Activated naive CD4-positive, alpha-beta T cell (primary cell): ENCODE measurements around the gene CEP135.
A peak's percentile ranks its signal among the peaks of the same experiment; 100 is the strongest.
"Not testable (repeated sequence)": the region's sequence is repeated elsewhere in the genome, so short reads cannot be mapped to it uniquely, and the experiment has no call there.

Experiments used
- DNase-seq, 4 experiments: peaks; one replicate each; lab custom pipeline; 2025; lab: John Stamatoyannopoulos, UW

The CEP135 gene

GRCh38 chr4:55947254-55947882 is 1.4 kb upstream of the CEP135 start:
- DNase-seq: no peak

- peak in 1 of 4 experiments; percentile 3 for DNase-seq
Measured at GRCh38 chr4:55947912-55948725, 626 bp upstream of the CEP135 start.

DNA sequence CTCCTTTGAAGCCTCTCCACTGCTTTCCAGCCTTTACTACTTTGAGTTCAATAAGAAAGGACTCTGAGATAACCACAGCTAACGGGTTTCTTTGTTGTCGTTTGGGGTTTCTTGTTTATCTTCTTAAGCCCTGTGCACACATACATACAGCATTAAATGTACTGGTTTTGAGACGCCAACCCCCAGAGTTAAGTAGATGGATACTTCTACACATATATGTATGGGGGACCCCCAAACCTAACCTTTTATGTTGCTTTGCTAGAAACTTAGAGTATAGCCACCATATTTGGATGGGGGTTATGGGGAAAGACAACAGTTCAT is 697 bp downstream of the CEP135 start:
- DNase-seq: no peak

- no peak for DNase-seq
Measured at GRCh38 chr4:55951191-55951922, 2.6 kb downstream of the CEP135 start.

DNA sequence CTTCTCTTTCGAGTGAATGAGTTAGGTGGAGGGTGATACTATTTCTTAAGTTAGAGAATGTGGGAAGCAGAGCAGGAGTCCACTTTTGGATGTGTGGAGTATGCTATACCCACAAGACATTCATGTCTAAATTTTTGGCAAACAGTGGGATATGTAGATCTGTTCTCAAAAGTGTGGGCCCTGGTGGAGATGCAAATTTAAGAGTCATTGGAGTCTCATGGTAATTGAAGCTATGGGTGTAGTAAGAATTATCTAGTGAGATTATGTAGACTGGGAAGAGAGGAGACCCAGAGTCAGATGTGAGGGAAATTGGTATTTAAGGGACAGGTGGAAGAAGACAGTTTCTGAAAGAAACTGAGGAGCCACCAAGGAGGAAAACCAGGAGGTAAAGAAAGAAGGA is 7.0 kb downstream of the CEP135 start:
- DNase-seq: no peak

DNA sequence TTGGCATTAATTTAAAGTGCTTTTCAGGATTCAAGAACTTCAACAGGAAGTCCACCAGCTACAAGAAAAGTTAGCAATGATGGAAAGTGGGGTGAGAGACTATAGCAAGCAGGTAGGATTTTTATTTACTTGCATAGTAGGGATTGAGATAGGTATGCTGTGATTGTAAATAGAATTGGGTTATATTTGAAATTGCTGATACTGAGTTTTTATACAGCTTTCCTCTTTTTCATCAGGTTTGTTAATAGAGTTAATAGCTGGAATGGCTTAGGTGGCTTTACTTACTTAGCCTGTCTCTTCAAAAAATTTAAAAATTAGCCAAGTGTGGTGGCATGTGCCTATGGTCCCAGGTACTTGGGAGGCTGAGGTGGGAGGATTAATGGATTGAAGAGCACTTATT is 10.9 kb downstream of the CEP135 start:
- no peak for DNase-seq

GRCh38 chr4:55964046-55964445 is 15.3 kb downstream of the CEP135 start:
- DNase-seq: no peak

DNA sequence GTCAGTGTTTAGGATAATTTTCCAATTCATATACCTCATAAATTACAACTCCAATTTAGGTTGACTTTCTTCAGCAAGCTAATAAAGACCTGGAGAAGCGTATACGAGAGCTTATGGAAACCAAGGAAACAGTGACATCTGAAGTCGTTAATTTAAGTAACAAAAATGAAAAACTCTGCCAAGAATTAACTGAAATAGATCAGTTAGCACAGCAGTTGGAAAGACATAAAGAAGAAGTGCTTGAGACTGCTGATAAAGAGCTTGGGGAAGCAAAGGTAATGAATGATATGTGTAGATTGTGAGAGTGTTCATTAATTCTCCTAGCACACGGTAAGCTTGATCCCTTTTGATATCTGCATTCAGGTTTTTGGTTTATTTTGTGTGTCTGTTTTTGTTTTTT is 16.8 kb downstream of the CEP135 start:
- DNase-seq: no peak

- DNase-seq: not testable (repeated sequence)
Measured at GRCh38 chr4:55966324-55966723, 17.6 kb downstream of the CEP135 start.

DNA sequence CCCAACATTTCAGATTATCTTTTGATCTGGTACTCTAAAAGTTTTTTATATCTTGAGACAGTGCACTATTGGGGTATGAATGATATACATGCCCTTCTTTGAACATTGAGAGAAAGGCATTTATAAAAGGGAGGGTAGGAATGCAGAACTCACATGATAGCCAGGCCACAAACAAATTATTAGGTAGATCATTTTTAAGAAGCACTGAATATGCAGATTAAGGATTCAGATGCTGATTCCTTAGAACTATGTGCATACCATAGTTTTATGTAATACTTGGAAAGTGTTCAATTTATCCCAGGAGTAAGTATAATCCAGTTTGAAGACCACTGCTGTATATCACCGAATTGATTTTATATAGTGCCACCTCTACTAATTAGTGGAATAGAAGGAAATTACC is 18.6 kb downstream of the CEP135 start:
- no peak for DNase-seq

GRCh38 chr4:55973650-55974049 is 24.9 kb downstream of the CEP135 start:
- DNase-seq: no peak

- DNase-seq: no peak
Measured at GRCh38 chr4:55977811-55978210, 29.1 kb downstream of the CEP135 start.

DNA sequence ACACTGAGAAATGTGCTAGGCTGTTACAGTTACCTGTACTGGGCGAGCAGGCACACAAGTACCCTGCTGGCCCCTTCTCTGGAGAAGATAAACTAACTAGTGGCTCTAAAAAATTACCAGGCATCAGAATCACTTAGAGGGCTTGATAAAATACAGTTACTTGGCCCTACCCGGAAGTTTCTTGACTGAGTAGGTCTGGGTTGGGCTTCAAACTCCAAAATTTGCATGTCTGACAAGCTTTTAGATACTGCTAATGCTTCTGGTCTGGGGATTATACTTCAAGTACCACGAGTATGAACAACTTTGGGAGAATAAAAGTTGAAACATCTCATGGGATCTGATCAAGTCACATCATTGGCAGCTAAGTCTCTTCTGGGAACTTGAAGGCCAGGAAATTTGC is 30.8 kb downstream of the CEP135 start:
- DNase-seq: no peak

DNA sequence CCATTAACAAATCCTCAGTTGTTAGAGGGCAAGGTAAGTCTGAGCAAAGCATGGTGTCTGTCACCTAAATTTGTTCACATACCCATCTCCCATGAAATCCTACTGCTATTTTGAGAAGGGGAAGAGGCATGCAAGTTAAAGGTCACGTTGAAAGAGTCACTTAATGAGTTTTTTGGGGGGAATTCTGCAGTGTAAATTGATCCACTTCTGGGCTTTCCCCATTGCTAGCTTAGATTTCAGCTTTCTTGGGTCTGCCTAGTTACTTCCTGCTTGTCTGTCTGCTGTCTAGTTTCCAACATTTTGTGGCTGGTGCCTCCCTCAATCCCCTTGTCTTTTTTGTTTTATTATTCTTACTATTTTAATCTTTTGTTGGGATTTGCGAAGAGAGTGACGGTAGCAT is 32.0 kb downstream of the CEP135 start:
- DNase-seq: no peak

DNA sequence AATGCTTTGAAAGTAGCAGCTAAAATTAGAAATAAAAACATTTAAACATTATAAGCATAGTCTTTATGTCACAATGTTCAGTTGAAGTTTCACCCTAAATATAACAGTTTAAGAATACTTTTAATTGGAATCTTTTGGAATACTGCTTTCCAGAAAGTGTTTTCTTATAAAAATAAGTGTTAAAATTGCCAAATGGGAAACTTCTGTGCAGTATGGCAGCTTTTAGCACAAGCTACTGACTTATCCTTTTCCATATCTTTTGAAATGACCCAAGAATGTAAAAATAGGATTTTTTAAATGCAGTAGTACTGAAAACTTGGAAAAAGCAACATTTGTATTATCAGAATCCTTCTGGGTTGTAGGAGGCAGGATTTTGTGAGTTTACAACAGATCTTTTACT is 34.2 kb downstream of the CEP135 start:
- no peak for DNase-seq

- DNase-seq: no peak
Measured at GRCh38 chr4:55989766-55990165, 41.0 kb downstream of the CEP135 start.

DNA sequence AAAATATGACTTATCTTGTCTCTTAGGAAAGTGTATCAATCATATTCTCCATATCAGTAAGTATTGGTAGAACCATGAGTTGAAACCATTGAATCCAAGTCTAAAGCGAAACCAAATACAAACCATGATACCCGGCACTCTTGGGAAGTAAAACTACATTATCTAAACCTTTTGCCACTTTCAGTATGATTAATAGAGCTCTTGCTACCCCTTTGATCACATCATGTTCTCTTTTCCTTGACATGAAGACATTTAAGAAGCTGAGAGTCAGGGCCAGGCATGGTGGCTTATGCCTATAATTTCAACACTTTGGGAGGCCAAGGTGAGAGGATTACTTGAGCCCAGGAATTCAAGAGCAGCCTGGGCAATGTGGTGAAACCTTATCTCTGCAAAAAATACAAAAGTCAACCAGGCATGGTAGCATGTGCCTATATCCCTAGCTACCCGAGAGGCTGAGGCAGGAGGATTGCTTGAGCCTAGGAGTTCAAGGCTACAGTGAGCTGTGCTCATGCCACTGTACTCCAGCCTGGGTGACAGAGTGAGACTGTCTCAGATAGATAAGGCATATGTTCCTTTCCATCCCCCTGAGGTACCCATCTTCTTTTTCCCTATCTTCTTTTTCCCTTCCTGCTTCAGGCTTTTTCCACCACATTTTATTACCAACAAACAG is 45.4 kb downstream of the CEP135 start:
- no peak for DNase-seq

DNA sequence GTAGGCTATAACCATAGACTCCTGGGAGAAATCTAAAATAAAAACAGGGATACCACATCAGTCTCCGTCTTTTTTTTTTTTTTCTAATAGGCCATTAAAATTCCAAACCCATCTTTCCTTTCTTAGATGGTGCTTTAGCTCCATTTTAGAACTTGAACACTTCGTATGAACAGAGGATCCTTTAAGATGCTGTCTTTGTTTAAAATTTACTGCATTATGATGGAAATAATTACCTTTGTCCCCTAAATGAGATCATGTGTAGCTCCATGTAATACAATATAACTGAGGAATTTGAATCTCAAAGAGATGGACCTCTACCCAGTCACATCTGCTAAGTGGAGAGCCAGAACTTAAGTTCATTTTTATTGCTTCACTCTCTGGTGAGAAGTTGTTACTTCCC is 47.9 kb downstream of the CEP135 start:
- DNase-seq: no peak

DNA sequence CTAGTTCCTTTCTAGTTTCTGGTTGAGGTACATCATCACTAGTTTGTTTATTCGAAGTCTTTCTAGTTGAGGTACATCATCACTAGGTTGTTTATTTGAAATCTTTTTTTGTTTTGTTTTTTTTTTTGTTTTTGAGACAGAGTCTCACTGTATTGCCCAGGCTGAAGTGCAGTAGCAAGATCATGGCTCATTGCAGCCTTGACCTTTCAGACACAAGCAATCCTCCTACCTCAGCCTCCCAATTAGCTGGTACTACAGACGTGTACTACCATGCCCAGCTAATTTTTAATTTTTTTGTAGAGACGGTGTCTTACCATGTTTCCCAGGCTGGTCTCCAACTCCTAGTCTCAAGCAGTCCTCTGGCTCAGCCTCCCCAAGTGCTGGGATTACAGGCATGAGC is 54.9 kb downstream of the CEP135 start:
- DNase-seq: no peak

GRCh38 chr4:56004235-56004634 is 55.5 kb downstream of the CEP135 start:
- DNase-seq: no peak

DNA sequence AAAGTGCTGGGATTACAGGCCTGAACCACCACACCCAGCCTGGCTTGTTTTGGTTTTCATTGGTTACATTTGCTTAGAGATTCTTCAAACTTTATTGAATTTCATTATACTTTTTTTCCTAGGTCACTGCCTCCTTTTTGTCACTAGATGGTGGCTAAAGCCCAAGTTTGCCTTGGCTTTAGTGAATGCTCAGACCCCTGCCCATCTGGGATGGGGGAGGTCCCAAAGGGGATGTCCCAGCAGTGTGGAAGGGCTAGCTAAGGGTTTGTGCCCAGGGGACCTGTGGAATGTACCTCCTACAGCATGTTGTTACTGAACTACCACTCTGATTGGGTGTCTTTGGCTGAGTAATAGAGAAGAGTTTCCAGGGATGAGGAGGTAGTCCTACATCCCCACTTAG is 58.4 kb downstream of the CEP135 start:
- no peak for DNase-seq

DNA sequence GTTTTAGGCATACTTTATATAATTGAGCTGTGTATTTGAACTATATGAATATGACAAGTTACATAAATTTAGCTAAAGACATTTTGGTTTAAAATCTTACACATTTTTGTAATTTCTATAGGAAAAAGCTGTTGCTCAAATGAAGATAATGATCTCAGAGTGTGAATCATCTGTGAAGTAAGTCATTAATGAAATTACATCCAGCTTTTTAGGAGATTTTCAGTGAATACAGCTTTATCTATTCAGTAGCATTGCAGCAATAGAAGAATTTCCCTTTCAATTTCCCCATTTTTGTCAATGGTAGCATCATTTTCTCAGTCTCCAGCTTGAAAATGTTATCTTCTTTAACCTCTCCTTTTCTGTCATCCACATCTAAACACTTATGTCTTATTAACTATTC is 59.5 kb downstream of the CEP135 start:
- no peak for DNase-seq

DNA sequence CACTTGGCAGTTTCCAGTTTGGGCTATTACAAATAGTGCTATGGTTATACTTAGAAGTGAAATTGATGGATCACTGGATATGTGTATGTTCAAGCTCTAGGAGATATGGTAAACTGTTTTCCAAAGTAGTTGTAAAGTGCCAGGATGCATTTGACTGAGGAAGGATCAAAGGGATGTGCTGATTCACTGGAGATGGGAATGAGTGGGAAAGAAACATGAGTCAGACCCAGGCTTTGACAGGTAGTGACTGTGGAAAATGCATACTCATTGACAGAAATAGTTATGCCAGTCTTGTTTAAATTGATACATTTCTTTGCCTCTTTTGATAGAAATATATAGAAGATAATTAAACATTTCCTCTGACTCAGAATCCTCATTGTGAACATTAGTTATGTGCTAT is 77.9 kb downstream of the CEP135 start:
- no peak for DNase-seq
